SW480 (cell line): Measurements from ENCODE around the gene GBP1.

Experiments used
- DNase-seq: peaks from one replicate; pipeline ENCODE4 v3.0.0-alpha.2; 2016; ENCODE audit warnings: low spot score

The GBP1 gene

GRCh38 chr1:89008511-89008910 is 56.5 kb downstream of the GBP1 start:
- DNase-seq = no peak

GRCh38 chr1:89005286-89006151 is 59.5 kb downstream of the GBP1 start:
- DNase-seq = no peak
